OCI-LY1 (cell line): Measurements from ENCODE around the gene TMEM109.
A peak's percentile ranks its signal among the peaks of the same experiment; 100 is the strongest.

Experiments used
- H2AFZ ChIP-seq: fragments of 200-600 bp; sonication (generic), shearing (Covaris generic); 2 replicates; pipeline ENCODE4 v1.6.0; 2014; ENCODE audit warnings: antibody characterized with exemption, mild to moderate bottlenecking, low read length
- H3F3A ChIP-seq: fragments of 200-600 bp; sonication (generic), shearing (Covaris generic); 2 replicates; pipeline ENCODE4 v1.6.0; 2014; ENCODE audit warnings: mild to moderate bottlenecking, antibody characterized with exemption, low read length, moderate library complexity; ENCODE audit not compliant: insufficient read depth
- H3K27ac ChIP-seq: fragments of 200-600 bp; sonication (generic); 2 replicates; pipeline ENCODE4 v1.5.1; 2014; ENCODE audit warnings: low read length, mixed run types, mild to moderate bottlenecking, low read depth; ENCODE audit not compliant: poor library complexity, severe bottlenecking
- H3K27me3 ChIP-seq: fragments of 200-600 bp; sonication (generic); 2 replicates; pipeline ENCODE4 v1.6.0; 2014; ENCODE audit warnings: antibody characterized with exemption, mild to moderate bottlenecking, low read length, moderate library complexity; ENCODE audit not compliant: insufficient read depth
- H3K36me3 ChIP-seq: fragments of 200-600 bp; sonication (generic); 2 replicates; pipeline ENCODE4 v1.6.1; 2014; ENCODE audit warnings: mild to moderate bottlenecking, antibody characterized with exemption, low read length, moderate library complexity, mixed read lengths; ENCODE audit not compliant: insufficient read depth
- H3K4me1 ChIP-seq: fragments of 200-600 bp; sonication (generic); 2 replicates; pipeline ENCODE4 v1.5.1; 2014; ENCODE audit warnings: mild to moderate bottlenecking, low read length, moderate library complexity; ENCODE audit not compliant: insufficient read depth, severe bottlenecking
- H3K4me2 ChIP-seq: fragments of 200-600 bp; sonication (generic), shearing (Covaris generic); 2 replicates; pipeline ENCODE4 v1.6.1; 2014; ENCODE audit warnings: low read length
- H3K4me3 ChIP-seq: fragments of 200-600 bp; sonication (generic); 2 replicates; pipeline ENCODE4 v1.5.1; 2014; ENCODE audit warnings: low read length, low read depth, mild to moderate bottlenecking, mixed read lengths; ENCODE audit not compliant: poor library complexity, severe bottlenecking
- H3K79me2 ChIP-seq: fragments of 200-600 bp; shearing (Covaris generic); 2 replicates; pipeline ENCODE4 v1.6.1; 2016; ENCODE audit warnings: mixed run types, low read length, mixed read lengths; ENCODE audit not compliant: insufficient read depth
- H3K9ac ChIP-seq: fragments of 200-600 bp; sonication (generic), shearing (Covaris generic); 2 replicates; pipeline ENCODE4 v1.6.1; 2014; ENCODE audit warnings: mild to moderate bottlenecking, low read length, mixed read lengths
- H3K9me2 ChIP-seq: fragments of 200-600 bp; sonication (generic), shearing (Covaris generic); 2 replicates; pipeline ENCODE4 v1.6.1; 2014; ENCODE audit warnings: low read depth, mild to moderate bottlenecking, low read length, mixed read lengths
- H3K9me3 ChIP-seq: fragments of 200-600 bp; shearing (Covaris generic); 2 replicates; pipeline ENCODE4 v1.6.1; 2014; ENCODE audit warnings: low read length, mixed read lengths
- H4K20me1 ChIP-seq: fragments of 200-600 bp; sonication (generic), shearing (Covaris generic); 2 replicates; pipeline ENCODE4 v1.6.0; 2016; ENCODE audit warnings: mild to moderate bottlenecking, low read length; ENCODE audit not compliant: insufficient read depth
- EZH2 ChIP-seq: fragments of 200-600 bp; sonication (generic), shearing (Covaris generic); IDR thresholded peaks from 2 replicates; pipeline ENCODE4 v1.8.0; 2017; ENCODE audit warnings: borderline replicate concordance, mixed run types, mild to moderate bottlenecking, antibody characterized with exemption, low read length, moderate library complexity, mixed read lengths
- TF ChIP-seq, protein P1 (sequence below): fragments of 200-600 bp; sonication (generic), shearing (Covaris generic); IDR thresholded peaks from 2 replicates; pipeline ENCODE4 v1.5.1; 2017; ENCODE audit warnings: mild to moderate bottlenecking, antibody characterized with exemption, low read length, moderate library complexity, mixed read lengths

The TMEM109 gene

DNA sequence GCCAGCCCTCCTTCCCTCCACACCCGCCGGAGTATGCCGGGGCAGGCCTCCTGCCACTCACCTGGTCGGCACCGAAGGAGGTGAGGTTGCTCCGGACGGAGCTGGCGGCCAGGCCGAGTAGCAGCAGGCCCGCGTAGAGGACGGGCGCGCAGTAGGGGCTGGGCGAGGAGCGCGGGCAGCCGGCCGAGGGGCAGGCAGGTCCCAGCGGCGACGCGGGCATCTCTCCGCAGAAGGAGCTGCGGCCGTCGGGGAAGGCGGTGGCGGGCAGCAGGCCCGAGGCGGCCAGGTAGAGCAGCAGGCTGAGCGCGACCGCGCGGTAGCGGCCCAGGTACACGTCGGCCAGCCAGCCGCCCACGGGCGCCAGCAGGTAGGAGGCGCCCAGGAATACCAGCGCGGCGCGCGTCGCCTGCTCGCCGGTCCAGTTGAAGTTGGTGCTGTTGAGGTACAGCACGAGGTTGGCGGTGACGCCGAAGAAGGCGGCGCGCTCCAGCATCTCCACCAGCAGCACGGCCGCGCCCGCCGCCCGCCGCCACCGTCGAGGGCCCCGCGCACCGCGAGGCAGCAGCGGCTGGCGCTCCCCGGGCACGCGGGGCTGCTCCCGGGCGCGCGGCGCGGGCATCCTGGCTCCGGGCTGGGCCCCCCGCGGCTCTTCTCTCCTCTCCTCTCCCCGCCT lies 37.1 kb downstream of the TMEM109 start:
- Histone ChIP-seq H4K20me1 (no peaks in the 10 kb centered on the region), H3K9me3 (no peaks in the 10 kb centered on the region), H3K27ac (no peak overlapping the region), H2AFZ (no peak overlapping the region), H3K4me3 (no peak overlapping the region), H3K9ac (no peak overlapping the region), H3K27me3 (no peaks in the 10 kb centered on the region; the same call in 1 of the 2 replicates), H3K4me2 (no peak overlapping the region; the same call in 1 of the 2 replicates), H3K36me3 (no peaks in the 10 kb centered on the region), H3K79me2 (no peaks in the 10 kb centered on the region), H3K9me2 (no peaks in the 10 kb centered on the region), H3K4me1 (peaks cover 12% of the 10 kb centered on the region), H3F3A (no peaks in the 10 kb centered on the region)
- TF ChIP-seq, protein P1, sequence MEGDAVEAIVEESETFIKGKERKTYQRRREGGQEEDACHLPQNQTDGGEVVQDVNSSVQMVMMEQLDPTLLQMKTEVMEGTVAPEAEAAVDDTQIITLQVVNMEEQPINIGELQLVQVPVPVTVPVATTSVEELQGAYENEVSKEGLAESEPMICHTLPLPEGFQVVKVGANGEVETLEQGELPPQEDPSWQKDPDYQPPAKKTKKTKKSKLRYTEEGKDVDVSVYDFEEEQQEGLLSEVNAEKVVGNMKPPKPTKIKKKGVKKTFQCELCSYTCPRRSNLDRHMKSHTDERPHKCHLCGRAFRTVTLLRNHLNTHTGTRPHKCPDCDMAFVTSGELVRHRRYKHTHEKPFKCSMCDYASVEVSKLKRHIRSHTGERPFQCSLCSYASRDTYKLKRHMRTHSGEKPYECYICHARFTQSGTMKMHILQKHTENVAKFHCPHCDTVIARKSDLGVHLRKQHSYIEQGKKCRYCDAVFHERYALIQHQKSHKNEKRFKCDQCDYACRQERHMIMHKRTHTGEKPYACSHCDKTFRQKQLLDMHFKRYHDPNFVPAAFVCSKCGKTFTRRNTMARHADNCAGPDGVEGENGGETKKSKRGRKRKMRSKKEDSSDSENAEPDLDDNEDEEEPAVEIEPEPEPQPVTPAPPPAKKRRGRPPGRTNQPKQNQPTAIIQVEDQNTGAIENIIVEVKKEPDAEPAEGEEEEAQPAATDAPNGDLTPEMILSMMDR = no peak
- TF ChIP-seq EZH2 = no peak

DNA sequence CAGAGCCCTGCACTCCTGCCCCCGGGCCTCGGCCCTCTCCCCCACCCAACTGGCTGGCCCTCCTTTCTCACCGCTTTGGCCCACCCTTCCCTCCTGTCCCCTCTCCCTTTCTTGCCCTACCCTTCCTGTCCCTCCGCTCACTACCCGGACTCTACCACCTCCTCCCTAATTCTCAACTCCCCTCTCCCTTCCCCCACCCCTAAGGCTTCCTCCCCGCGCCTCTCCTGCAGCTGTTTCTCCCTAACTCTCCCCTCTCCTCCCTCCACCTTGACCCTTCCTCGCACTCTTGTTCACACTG lies 37.6 kb downstream of the TMEM109 start:
- Histone ChIP-seq H3K9me2 (no peaks in the 10 kb centered on the region), H3K4me2 (peak overlapping the region; percentile 46; the same call in 1 of the 2 replicates), H3F3A (no peaks in the 10 kb centered on the region), H3K27ac (no peak overlapping the region), H3K27me3 (no peaks in the 10 kb centered on the region; the same call in 1 of the 2 replicates), H4K20me1 (no peaks in the 10 kb centered on the region), H3K9me3 (no peaks in the 10 kb centered on the region), H3K36me3 (no peaks in the 10 kb centered on the region), H3K9ac (no peak overlapping the region; the same call in 1 of the 2 replicates), H3K4me3 (peak overlapping the region; percentile 34), H2AFZ (no peak overlapping the region), H3K79me2 (no peaks in the 10 kb centered on the region), H3K4me1 (peaks cover 12% of the 10 kb centered on the region)
- TF ChIP-seq, protein P1 = no peak
- TF ChIP-seq EZH2 = no peak

DNA sequence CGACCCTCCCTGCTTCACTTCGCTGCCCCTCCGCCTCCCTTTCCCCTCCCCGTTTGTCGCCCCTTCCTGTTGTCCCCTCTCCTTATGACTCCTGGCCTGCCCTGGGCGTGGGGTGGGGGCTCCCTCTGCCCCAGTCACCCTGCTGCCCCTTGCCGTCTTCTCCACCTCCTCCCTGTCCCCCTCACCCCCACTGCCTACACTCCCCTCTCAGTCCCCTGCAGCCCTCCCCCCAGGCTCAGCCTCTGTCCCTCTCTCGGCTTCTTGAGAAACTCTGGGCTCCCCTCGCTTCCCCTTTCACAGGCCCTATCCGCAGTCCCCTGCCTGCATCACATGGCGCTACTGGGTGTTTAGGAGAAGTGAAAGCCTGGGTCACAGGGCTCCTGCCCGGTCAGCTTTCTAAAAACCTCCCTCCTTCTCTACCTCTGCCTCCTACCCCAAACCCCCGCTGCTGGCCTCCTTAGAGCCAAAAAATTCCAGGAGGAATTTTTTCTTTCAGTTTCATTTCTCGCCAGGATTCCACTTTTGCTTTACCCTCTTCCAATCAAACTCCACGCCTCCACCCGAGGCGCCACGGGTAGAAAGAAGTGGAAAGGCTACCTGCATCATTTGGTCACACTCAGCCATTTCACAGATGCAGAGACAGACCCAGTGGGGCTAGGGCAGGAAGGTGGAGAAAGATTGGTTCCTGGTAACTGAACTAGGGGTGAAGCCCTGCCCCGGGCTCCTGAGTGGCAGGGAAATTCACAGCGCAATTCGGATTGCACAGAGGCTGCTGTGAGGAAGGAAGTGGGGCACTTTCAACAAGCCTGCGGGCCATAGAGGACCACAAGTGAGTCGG lies 38.2 kb downstream of the TMEM109 start, which contains the start of gene SLC15A3:
Gene SLC15A3 (minus strand): TSS at position 273 of the 838 bp plus-strand sequence. CDS start 625 bp downstream, outside the sequence.
- Histone ChIP-seq H4K20me1 (no peaks in the 10 kb centered on the region), H3K9ac (peak within 1 kb of the TSS; percentile 22; the same call in 1 of the 2 replicates), H3K79me2 (no peaks in the 10 kb centered on the region), H3K27ac (no peak within 1 kb of the TSS), H3K9me3 (no peaks in the 10 kb centered on the region), H3K36me3 (no peaks in the 10 kb centered on the region), H2AFZ (no peak within 1 kb of the TSS), H3K27me3 (no peaks in the 10 kb centered on the region; the same call in 1 of the 2 replicates), H3F3A (no peaks in the 10 kb centered on the region), H3K4me1 (peaks cover 12% of the 10 kb centered on the region), H3K4me2 (peak within 1 kb of the TSS; percentile 46), H3K4me3 (peak within 1 kb of the TSS; percentile 34), H3K9me2 (no peaks in the 10 kb centered on the region)
- TF ChIP-seq EZH2 = no peak
- TF ChIP-seq, protein P1 = no peak
